GM19455 (cell line): ENCODE results near the gene GLIS1.

Experiments used
- ATAC-seq: cut with Tn5 transposase; IDR thresholded peaks from one replicate; pipeline ENCODE4 v1.9.1; 2021; ENCODE audit not compliant: unreplicated experiment

The GLIS1 gene

DNA sequence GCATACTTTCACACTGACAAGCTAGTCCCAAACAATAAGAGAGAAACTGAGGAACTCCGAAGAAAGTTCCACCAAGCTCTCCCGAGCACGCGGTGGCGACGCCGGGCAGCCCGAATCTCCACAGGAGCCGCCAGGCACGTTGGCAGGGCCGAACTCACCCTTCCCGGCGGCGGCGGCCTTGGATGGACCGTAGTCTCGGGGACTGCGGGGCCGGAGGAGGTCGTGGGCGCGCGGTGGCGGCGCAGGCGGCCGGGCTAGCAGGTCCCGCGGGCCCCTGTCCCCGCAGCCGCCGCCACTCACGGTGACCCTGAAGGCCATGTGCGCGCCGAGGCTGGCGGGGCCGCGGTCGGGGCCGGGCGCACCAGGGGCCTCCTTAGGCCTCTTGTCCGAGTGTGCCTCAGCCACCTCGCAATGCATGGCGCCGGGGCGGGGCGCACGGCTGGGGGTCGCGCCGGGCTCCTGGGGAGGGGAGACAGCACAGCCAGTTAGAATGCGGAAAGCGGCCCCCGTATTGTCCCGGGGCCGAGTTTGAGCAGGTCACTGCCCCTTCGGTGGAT is 1.2 kb downstream of the GLIS1 start:
- no peak for ATAC-seq

DNA sequence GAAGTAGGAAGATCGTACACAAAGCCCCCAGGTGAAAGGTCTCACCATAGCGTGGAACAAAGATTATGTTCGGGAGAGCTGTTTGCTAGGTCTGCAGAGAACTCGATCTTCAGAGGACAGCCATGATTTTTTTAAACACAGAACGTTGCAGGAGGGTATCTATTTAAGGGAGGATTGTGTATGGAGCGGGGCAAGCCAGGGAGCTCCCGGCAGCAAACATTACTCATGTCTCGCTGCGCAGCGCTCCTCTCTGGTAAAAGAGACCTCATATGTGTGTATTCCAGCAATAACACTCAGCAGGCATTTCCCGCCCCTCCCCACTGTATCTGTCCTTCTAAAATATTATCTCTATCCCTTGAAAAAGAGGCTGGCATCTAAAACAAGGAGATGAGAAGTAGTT is 2.7 kb downstream of the GLIS1 start:
- no peak for ATAC-seq

DNA sequence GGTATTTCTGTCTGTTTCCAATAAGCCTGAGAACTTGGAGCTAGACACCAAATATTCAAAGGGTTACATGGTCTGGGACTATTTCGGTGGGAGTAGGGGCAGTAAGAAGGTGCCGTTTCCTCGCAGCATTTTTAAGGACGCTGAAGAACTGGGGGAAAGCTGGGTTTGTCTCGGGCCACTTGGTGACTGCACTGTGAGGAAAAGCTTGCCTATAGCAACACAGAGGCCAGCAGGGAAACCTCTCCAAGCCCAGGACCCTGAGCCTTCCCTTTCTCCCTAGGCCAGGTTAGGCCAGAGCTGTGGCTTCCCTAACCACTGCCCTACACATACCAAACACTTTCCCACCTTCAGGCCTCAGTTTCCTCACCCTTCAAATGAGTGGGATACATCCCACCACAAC is 3.3 kb downstream of the GLIS1 start:
- no peak for ATAC-seq

DNA sequence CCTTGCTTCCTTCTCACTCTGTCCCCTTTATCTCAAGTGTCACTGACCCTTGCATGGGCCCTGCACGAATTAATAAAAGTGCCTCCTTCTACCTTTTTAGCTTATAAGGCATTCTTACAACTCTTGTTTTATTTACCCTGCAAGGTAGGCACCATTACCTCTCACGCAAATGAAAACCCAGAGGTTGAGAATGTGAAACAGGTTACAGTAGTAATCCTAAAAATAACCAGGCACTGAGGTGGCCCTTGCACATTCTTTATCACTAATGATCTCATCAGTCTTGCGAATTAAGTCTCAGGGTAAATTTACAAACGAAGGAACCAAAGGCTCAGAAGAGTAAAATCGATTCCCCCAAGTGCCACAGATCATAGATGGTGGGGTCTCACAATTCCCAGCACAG is 3.7 kb downstream of the GLIS1 start:
- no peak for ATAC-seq

DNA sequence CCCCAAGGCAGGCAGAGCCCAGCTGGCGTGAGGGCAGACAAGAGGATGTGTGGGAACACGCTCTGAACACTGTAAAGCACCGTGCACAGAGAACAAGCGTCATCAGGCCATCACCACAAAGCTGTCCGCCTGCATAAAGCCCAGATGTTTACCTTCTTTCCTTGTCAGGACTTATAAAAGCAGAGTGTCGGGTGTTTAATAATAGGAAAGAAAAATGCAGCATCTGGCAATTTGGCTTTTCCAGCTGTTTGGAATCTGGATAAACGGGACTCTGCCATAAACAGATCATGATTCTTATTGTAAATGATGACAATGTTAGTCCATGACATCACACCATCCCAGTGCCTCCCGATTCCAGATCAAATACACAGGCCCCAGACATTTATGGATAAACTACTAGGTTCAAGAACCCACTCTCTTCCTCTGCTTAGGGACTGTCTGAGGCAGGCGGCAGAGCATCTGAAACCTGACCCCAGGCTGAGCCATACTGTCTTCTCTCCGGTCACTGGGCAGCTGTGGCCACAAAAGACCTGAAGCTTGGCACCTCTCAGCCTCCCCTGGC is 4.2 kb downstream of the GLIS1 start:
- no peak for ATAC-seq

DNA sequence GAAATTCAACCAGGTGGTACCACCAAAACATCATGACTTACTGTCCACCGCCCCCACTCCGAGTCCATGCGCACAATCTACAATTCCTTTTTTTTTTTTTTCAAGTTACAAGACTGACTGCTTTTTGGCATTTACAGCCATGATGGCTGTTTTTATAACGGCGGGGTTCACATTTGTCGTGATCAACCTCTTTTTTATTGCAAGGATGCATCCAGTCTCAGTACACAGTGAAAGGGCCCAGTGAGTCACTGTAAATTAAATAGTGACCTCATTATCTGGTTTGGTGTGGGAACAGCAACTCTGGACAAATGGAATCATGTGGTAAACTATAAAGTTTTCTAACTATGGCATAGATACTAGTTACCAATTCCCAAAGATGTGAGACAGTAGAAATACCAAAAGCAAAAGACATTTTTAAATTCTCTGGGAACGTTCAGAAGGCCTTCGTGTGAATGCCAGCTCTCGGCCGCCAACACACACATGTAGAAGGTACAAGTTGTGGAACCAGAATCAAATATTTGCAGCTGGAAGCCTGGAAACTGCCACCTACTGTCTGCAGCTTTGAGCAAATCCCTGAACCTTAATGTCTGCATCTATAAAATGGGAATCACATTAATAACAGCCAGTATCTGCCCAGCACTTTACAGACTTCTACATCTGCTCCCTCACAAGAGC is 4.9 kb downstream of the GLIS1 start:
- no peak for ATAC-seq

DNA sequence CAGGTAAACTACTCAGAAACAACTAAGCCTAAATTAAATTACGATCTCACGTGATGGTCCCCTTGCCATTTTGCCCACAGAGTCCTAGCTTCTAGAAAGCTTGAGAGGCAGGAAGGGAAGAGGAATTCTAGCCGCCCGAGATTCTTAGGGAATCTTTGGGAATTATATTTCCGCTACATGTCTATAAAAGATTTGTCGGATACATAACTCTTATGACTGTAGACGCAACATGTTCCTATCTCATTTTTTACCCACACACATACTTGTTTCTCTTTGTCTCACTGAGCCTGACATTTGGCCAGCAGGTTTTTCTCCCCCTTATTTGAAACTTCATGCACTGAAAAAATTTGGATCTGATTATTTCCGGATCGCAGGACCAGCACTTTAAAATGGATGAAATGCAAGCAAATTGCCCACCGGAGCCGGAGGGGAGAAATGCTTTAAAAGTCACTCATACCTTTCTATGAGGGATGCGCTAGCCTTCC is 5.5 kb downstream of the GLIS1 start:
- no peak for ATAC-seq

DNA sequence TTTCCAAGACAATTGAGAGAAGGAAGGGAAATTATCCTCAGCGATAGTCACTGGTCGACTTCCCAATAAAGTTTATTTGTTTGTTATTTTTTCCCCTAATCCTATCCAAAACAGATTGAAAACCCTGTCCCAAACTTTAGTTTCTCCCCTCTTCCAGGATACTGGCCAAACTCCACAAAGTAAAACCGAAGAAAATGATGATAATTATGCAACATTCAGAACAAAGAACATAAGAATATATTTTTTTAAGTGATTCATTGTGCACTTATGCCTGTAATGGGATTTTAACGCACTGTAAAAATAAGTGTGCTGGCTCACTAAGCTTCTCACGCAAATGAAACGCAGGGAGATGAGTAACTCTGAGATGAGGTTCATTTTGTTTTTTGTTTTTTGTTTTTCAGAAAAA is 6.0 kb downstream of the GLIS1 start:
- no peak for ATAC-seq

DNA sequence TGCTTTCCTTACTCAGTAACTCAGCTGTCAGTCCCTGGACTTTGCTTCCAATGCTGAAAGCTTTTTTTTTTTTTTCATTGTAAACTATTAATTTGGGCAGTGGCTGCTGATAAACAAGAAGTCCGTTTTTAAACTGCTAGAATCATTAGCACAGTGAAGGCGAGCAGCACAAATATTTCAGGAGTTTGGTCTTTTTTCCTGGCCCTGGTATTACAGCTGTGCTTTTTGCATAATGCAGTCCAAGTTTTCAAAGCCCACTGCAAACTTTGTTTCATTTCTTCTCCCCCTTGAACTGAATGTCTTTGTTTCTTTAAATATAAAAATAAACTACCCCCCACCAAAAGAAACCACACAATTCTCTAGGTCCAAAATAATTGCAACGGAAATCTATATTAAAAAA is 6.6 kb downstream of the GLIS1 start:
- no peak for ATAC-seq

DNA sequence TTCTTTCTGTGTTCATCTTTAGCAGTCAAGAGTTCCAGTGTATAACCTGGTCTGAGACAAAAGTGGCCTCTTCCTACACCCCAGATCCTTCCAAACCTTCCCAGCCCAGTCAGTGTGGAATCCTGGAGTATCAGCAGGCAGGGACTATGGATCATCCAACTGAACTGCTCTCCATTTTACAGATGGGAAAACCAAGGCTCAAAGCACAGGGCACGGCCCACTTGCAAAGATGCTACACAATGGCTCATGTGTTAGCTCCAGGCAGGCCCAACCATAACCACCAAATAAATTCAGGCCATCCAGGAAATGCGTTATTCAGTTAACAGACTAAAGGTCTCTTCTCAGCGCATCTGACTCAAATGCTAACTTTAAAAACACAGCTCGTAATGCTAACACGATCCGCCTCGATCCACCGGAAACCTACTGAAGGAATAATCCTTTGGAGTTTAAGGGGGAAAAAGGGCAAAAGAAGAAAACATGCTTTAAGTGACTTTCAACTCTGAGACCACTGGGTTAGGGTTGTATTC is 7.1 kb downstream of the GLIS1 start:
- ATAC-seq: no peak

DNA sequence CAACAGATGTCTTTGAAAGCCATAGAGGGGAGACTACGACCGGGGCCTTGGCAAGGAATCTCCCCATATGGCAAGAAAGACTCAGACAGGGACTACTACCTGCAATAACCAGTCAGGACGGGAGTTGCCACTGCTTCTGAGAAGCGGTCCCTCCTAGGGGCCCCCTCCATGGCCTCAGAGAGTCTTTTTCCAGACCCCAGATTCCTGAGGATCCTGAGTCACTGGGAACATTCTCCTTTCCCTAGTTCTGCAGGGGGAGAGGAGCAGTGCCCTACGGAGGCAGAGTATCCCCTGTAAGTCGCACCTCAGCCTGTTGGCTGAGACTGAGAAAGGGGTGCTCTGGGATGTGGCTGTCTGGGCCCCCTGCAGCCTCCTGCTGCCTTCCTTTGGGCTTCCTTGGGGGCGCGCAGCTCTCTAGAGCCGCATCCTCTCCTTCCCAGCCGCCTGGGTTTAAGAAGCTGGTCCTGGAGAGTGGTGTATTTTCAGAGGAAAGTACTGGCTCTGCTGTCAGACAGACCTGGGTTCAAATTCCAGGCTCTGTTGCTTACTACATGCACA is 7.8 kb downstream of the GLIS1 start:
- ATAC-seq: no peak

DNA sequence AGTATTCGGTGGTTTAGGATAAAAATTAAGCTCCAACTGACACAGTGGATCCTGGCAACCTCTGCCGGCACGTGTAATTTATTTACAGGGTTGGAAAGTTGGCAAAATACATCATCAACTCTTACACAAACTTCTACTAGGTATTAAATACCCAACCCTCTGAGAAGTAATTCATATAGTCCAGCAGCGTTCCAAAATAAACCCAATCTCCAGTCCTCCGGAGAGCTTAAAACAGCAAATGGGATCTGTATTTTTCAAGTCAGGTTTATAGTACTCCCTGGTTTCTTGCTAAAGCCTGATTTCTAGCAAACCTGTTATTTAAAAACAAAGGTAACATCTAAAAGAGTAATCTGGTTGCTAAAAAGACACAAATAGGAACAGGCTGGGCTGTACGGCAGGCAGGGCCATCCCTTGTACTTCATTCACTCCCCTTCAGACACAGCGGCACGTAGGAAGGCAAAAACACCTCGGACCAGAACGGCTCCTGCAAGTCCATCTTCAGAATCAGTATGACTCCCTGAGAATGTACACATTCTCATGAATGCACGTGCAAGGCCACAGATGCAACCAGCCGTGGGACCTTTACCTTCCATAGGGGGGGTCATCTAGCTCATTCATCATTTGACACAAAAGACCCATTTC is 8.6 kb downstream of the GLIS1 start:
- ATAC-seq: no peak

DNA sequence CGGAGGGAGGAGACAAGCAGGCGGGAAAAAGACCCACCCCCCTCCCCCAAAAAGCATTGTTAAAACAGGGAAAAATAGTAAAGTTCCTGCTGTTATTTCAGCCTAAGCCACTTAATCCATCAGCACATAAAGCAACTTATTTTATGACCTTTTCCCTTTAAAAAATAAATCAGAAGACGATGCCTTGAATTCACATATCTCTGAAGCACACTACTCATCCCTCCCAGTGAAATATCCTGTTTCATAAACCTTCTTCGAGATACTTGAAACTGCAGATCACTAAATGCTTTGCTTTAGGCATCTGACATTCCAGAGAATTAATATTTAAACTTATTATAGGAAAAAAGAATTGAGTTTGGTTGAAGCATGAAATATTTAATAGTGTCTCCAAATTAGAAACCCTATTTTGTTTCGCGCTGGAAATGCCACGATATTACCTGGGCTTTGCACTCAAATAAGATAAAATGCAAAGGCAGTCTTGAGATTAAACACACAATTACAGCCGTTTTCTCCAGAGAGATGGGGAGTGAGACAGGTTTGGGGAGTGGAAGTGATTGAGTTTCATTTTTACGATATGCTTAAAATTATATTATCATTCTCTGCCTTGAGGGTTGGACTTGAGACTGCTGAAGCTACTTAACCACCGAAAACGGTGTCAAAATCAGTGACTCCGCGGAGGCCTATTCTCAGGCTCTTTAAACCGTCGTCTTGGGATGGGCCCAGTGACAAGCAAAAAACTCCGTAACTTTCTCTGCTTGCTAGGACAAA is 9.3 kb downstream of the GLIS1 start:
- no peak for ATAC-seq

DNA sequence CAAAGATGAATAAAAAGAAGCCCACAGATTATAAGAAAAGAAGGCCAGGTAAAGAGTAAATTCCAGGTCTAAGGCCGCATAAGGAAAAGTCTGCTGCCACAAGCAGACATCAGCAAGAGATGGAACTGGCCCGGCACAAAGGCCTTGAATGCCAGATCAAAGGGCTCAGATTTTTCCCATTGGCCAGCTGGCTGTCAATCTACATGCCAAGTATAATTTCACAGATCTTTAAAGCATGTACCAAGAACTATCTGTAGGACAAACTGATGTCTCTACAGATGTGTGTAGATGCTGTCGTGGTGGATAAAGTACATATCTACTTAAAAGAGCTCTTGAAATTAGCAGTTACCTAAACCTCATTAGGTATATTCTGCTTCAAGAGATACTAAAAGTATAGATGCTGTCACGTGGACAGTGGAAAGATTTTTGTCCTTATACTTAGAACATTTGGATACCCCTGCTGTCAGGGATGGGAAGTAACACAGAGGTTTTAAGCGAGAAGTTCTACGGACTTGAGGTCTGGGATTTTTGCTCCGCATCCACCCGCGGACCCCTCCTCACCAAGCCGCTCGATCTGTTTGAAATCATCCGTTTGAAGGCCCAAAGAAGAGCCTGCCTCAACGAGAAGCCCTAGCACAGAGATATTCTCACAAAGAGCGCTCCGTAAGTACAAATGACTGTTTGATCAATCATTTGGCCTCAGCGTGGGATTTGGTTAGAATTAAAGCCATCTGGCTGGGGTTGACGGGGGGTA is 10.1 kb downstream of the GLIS1 start:
- no peak for ATAC-seq

DNA sequence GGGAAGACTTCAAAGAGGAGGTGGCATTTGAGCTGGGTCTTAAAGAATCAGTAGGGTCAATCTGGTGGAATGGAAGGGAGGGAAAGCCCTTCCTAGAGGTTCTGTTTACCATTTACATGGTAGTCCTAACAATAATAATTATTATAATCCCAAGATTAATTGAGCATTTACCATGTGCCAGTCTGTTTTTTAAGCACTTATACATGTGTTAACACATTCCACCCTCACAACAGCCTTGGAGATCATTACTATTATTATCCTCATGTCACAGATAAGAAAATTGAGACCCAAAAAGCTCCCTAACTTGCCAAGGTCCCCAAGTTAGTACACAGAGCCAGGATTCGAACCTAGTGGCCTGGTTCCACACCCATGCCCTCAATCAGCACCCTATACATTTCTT is 10.8 kb downstream of the GLIS1 start:
- ATAC-seq: no peak

DNA sequence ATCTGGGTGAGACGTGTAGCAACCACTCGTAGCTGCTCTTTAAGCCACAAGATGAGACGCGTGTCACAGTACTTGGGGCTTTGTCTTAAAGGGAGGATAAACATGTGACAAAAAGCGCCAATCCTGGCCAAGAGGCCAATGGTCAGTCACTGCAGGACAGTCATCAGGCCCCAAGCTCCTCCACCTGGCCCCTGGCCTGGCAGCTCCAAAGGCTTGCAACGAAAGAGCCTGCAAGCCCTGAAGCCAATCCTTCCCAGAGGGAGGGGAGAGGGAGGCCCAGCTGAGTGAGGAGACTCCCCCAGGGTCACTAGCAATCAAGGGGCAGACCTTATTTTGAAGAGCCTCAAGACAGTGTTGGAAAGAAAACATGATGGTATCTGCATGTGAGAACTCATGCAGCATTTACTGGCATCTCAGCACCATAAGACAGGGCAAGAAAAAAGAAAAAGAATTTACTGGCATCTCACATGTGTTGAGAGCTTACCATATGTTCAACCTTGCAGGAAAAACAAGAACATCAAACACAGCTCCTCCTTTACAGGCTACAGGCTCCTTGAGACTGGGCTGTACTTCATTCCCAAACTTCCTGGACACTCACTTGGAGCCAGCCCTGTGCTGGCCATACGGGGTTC is 11.4 kb downstream of the GLIS1 start:
- ATAC-seq: no peak

DNA sequence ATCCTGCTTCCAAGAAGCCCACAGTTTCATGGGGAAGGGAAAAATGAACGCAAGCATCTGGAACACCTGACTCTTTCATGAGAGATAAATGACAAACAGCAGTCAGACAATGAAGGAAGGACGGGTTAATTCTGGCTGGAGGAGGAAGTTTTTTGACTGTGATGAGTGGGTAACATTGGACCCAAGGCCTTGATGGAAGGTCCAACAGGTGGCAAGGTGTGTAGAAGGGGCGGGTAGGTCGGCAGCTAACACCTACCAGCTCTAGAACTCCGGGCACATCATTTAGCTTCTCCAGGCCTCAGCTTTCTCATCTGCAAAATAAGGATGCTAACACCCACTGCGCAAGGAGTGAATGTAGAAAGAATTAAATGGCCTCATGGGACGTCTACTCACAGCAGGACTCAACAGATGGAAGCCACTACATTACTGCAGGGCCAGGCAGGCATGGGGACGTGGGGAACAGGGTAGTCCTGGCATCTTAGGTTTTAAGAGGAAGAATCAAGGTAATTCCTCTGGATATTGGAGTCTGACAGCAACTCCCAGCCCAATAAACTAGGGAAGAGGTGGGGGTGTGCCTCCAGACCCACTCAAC is 12.9 kb downstream of the GLIS1 start:
- ATAC-seq: no peak

DNA sequence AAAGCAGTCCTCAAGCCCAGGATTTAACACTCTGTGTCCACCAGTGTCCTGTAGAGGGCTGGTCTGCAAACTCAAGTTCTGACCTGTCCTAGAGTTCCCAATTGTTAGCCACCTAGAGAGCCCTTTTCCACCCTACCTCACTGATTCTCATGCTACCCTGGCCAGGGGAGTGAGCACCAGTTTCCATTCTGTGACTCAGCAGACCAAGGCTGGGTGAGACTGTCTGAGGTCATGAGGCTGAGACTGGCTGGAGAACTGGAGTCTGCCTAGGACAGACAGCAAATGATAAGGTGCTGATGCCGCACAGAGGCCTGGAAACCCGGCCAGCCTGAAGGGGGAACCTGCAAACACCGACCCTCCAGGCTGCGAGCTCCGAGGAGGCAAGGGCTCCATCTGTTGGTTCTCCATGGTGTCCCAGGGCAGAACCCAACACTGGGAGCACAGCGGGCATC is 13.7 kb downstream of the GLIS1 start:
- ATAC-seq: no peak

DNA sequence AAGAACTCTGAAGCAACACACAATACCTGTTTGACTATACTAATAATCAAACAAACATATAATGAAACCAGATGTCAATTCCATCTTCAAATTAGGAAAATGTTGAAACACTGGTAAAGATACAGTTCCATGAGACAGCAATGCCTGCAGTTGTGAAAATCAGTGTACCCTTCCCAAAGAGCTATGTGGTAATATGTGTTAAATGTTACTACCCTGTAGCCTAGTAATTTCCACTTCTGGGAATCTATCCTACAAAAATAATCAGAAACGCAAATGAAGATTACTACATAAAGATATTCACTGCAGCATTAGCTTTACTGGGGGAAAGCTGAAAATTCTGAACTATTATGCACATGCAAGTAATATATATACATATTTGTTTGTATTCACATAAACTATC is 16.9 kb downstream of the GLIS1 start:
- ATAC-seq: no peak
